Measurements from ENCODE around the gene TRIP13.

- TF ChIP-seq, protein P1, sequence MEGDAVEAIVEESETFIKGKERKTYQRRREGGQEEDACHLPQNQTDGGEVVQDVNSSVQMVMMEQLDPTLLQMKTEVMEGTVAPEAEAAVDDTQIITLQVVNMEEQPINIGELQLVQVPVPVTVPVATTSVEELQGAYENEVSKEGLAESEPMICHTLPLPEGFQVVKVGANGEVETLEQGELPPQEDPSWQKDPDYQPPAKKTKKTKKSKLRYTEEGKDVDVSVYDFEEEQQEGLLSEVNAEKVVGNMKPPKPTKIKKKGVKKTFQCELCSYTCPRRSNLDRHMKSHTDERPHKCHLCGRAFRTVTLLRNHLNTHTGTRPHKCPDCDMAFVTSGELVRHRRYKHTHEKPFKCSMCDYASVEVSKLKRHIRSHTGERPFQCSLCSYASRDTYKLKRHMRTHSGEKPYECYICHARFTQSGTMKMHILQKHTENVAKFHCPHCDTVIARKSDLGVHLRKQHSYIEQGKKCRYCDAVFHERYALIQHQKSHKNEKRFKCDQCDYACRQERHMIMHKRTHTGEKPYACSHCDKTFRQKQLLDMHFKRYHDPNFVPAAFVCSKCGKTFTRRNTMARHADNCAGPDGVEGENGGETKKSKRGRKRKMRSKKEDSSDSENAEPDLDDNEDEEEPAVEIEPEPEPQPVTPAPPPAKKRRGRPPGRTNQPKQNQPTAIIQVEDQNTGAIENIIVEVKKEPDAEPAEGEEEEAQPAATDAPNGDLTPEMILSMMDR (IDR thresholded peaks at IDR 0.05), result no peak
- no peak for TF ChIP-seq POLR2A (IDR thresholded peaks at IDR 0.05)
These were observed 29.1 kb downstream of the TRIP13 start for GRCh38 chr5:921456-922435.

Data from thyroid gland (tissue), 4 donors.